Measurements from ENCODE around the gene ATP2A1.

- TF ChIP-seq POLR2AphosphoS5 (IDR thresholded peaks at IDR 0.05; ENCODE audit: low read depth) (no peak), CTCF (conservative IDR thresholded peaks at IDR 0.05; ENCODE audit: low read depth in 2 of 2) (no peak), EZH2 (IDR thresholded peaks at IDR 0.05; ENCODE audit: low read depth, unreplicated experiment) (no peak), EZH2phosphoT487 (IDR thresholded peaks at IDR 0.05; ENCODE audit: unreplicated experiment) (no peak), REST (IDR thresholded peaks at IDR 0.05; ENCODE audit: unreplicated experiment) (no peak)
Measured at GRCh38 chr16:28865722-28866453, 12.4 kb upstream of the ATP2A1 start.

Measured in GM23338 (cell line).